Measurements from ENCODE around the gene ZIC2.
"Not testable (repeated sequence)": the region's sequence is repeated elsewhere in the genome, so short reads cannot be mapped to it uniquely, and the experiment has no call there.

The ZIC2 gene

DNA sequence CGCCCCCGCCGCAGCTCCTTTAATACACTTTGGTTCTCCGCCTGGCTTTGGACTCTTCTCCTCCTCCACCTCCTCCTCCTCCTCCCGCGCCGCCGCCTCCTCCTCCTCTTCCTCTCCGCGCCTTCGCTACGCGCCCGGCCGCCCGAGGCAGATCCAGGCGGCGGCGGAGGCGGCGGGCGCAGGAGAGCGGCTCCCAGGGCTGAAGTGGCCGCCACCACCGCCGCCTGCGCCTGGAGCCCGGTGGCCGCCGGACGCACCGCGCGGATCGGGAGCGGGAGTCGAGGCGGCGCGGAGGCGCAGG lies at the start of gene ZIC2:
Gene ZIC2, plus strand, starts transcription at position 50 of the 301 bp plus-strand sequence. CDS start 281 bp downstream, outside the sequence.
- DNase-seq: peak; percentile 62

DNA sequence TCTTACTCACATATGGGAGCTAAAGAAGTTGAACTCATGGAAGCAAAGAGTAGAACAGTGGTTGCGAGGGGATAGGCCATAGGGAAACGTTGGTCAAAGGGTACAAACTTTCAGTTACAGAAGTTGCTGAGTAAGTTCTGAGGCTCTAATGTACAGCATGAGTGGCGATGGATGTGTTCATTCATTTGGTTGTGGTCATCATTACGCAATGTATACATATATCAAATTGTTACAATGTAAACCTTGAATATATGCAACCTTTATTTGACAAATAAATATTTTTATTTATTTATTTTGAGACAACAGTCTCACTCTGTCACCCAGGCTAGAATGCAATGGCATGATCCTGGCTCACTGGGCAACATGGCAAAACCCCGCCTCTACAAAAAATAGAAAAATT lies 48.7 kb upstream of the ZIC2 start:
- no peak for DNase-seq

DNA sequence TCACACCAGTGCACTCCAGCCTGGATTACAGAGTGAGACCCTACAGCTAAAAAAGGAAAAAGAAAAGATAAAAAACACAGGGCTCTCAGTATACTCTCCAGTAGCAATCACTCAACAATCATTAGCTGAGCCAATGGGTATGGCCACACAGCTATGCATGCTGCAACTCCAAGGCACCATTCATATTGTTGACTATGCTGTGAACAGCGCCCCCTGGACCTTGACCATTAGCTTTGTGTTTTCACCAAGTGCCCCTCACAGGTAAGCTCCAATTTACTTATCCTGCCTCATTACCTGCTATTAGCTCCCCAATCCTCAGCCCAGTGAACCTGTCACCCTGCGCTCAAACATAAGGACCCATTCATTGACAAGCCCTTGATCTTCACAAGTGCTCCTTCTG lies 45.8 kb upstream of the ZIC2 start:
- peak; percentile 23 for DNase-seq

DNA sequence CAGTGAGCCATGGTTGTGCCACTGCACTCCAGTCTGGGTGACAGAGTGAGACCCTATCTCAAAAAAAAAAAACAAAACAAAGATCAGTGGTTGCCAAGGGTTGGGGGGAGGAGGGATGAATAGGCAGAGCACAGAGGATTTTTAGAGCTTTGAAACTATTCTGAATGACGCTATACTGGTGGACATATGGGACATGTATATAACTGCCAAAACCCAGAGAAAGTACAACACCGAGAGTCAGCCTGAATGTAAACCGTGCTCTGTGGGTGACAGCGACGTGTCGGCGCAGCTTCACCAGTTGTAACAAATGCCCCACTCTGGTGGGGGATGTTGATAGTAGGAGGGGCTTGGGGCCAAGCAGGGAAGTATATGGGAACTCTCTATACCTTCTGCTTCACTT lies 42.9 kb upstream of the ZIC2 start:
- DNase-seq: no peak

DNA sequence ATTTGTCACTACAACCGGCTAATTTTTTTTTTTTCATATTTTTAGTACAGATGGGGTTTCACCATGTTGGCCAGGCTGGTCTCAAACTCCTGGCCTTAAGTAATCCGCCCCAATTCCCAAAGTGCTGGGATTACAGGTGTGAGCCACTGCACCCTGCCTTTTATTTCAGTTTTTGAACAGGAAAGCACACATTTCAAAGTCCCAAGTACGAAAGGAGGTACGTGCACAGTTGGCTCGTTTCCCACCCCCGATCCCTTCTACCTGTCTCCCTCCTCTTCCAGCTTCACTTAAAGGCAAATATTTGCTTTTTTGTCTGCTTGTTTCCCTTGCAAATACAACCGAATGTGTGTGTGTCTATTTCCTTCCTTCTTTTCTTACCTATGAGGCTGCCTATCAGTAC lies 40.5 kb upstream of the ZIC2 start:
- DNase-seq: no peak

DNA sequence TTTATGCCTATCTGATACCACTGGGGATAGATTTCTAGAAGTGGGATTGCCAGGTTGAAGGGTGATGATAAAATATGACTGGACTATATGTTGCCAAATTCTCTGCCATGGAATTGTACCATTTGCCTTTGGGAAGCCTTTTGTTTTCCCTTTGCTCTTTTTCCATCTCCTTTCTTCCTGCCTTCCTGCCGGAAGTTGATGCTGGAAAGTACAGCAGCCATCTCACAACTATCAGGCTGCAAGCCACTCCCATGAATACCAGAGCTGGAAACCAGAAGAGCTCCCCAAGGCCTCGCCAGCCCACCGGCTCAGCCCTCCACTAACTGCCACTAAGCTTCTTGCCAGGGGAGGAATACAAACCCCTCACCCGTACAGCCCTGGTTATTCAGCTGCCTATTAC lies 39.7 kb upstream of the ZIC2 start:
- no peak for DNase-seq

DNA sequence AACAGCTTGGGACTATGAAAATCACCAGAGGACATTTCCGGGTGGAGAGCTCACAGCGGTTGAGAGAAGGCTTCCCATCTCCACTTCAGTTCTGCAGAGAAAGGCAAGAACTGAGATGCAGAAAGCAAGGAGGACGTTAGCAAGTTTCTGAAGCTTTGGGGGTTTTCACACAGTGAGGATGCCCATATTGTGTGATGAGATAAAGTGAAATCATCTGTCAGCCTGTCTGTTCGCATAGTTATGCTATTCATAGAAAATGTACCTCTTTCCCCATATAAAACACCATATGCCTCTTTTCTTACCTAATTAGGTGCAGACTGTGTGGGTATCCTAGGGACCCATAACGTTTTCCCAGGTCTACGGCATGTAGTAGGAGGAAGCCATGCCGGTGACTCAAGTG lies 37.5 kb upstream of the ZIC2 start:
- no peak for DNase-seq

DNA sequence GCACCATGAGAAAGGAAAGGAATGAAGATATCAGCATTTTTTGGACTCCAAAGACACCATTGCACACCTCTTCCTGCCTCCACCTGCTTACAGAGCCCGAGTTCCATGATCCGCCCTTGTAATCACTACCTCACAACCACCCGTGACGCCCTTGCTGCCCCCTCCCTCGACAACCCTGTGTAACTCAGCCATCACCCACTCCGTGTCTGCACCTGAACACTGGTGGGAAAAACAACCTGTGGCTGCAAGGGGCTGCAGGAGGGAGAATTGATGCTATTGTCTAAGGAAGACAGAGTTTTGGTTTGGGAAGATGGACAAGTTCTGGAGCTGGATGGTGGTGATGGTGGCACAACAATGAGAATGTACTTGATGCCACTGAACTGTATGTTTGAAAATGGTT lies 37.0 kb upstream of the ZIC2 start:
- no peak for DNase-seq

DNA sequence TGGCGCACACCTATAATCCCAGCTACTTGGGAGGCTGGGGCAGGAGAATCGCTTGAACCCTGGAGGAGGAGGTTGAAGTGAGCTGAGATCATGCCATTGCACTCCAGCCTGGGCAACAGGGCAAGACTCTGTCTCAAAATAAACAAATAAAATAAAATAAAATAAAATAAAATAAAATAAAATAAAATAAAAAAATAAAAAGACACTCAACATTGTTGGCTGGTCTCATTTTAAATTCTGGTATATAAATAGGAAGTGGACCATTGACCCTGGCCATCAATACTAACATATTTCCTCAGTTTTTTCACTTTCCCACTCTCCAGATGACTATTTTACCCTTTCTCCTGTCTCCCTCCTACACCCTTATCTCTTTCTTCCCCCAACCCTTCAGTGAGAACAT lies 36.1 kb upstream of the ZIC2 start:
- DNase-seq: not testable (repeated sequence)

DNA sequence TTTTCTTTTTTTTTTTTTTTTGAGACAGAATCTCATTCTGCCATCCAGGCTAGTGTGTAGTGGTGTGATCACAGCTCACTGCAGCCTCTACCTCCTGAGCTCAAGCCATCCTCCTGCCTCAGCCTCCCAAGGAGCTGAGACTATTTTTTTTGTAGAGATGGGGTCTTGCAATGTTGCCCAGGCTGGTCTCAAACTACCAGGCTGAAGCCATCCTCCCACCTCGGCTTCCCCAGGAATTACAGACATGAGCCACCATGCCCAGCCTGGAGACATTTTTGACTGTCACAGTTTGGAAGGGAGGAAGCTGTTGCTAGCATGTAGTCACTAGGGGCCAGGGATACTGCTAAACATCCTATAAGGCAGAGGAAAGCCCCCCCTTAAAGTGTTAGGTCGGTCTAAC lies 33.9 kb upstream of the ZIC2 start:
- no peak for DNase-seq

DNA sequence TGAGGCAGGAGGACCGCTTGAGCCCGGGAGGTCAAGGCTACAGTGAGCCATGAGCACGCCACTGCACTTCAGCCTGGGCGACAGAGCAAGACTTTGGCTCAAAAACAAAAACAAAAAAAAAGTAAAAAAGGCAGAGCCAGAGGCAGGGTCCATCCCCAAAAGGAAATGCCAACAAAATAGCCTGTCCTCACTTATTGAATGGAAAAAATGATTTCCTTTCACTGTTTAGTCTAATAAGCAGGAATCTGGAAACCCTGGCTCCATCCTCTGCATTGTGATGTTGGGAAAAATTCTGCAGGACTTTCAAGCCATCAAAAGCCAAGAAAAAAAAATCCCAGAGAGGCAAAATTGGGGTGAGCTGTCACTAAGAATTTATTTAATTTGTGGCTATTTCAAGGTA lies 33.2 kb upstream of the ZIC2 start:
- DNase-seq: no peak

DNA sequence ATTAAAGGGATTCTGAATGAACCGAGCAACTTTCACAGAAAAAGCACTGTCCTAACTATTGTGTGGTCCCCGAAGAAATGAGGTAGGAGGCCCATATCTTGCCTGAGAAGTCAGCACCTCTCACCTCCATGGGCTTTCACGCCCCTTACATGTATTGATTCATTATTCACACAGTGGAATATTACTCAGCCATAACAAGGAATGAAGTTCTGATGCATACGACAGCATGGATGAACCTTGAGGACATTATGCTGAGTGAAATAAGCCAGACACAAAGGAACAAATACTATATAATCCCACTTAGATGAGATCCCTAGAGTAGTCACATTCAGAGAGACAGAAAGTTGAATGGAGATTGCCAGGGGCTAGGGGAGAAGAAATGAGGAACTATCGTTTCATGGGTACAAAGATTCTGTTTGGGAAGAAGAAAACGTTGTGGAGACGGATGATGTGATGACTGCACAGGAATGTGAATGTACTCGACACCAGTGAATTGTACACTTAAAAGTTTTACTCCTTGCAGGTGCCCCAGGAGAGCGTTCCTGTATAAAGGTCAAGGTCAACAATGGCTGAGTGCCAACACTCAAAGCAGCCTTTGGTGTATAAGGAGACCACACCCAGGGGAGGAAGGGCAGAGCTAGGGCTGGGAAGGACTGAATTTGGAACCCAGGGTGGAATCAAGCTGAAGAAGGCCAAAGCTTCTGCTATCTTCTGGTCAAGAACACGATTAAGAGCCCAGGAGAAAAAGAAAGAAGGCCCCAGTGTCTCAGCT lies 32.5 kb upstream of the ZIC2 start:
- DNase-seq: no peak

DNA sequence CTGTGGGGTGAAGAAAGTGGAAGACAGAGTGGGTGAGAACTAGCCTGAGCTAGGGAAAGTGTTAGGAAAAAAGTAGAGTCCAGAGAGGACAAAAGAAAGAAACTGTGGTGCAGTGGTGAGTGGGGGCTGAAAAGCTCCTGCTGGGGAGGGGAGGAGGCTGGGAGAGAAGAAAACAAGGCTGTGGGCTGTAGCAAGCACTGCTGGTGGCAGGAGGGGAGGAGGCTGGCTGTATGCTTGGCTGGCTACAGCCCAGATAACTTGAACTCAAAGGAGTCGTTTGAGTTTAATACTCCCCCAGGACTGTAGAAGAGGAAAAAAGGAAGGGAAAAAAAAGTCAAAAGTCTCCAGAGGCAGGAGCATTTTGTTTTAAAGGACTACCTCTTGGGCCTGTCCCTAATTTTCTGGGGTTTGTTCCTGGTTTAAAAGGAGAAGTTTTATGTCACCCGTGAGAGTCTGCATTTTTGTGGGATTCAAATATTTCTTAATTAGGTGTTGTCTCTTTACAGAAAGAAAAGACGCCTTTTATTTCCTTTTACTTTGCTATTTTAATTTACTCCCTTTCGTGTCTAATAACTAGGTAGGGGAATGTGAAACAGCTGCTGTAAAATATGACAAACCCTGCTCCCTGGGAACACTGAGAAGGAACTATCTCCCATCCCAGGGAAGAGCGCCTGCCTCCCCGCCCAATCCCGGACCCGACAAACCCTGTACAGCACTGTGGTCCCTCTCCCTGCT lies 31.7 kb upstream of the ZIC2 start:
- no peak for DNase-seq

DNA sequence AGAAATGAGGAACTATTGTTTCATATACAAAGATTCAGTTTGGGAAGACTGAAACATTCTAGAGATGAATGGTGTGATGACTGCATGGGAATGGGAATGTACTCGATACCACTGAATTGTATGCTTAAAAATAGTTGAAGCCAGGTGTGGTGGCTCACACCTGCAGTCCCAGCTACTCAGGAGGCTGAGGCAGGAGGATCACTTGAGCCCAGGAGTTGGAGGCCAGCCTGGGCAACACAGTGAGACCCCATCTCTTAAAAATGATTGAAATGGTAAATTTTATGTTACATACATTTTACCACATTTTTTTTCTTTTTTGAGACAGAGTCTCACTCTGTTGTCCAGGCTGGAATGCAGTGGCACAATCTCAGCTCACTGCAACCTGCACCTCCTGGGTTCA lies 29.9 kb upstream of the ZIC2 start:
- not testable (repeated sequence) for DNase-seq

DNA sequence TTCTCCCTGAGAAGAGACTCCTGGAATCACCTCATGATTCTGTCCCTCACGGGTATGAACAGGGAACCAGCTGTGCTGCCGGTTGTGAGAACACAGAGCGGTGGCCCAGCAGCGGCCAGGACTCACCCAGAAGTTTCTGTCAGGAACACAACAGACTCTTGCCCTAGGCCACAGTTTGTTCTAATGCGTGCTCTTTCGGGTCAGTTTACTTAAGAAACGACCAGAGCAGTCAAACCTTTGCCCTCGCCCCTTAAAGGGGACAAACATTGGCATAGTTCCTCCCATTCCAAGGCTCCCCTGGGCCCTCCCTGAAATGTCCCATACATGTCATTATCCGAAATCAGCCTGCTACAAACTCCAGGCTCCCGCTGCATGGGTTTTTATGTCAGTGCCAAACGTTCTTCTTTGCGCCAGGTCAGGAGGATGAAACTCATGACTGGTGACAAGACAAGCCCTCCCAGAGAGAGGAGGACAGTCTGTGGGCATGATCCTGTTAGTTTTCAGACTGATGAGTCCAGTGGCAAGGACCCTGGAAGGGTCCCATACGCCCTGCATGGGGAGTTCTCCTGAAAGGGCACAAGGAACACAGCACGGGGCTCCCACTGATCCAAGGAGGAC lies 28.3 kb upstream of the ZIC2 start:
- no peak for DNase-seq

DNA sequence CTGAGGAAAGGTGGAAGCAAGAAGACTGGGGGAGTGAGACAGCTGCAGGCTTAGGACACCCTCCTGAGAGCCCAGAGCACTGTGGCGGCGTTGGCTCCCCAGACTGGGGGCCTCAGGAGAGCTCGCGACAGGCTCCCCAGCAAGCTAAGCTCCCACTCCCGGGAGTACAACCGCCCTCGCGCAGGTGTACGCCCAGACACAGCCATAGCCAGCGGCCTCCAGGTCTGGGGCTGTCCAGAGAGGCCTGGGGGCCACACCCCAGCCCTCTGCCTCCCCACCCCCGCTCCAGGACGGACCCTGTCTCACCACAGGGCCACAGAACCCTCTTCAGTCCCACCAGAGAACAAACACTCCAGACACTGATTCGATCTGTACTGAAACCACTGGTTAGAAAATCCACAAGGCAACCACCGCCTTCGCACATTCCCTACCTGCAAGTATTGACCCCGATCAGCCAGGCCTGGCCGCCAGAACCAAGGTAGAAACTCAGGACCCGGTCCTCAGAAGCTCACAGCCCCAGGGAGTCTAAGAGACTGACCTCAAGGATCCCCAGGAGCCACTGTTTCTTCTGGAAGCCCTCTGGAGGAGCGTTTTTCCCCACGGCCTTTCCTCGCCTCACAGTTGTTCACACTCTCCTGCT lies 26.4 kb upstream of the ZIC2 start:
- no peak for DNase-seq

DNA sequence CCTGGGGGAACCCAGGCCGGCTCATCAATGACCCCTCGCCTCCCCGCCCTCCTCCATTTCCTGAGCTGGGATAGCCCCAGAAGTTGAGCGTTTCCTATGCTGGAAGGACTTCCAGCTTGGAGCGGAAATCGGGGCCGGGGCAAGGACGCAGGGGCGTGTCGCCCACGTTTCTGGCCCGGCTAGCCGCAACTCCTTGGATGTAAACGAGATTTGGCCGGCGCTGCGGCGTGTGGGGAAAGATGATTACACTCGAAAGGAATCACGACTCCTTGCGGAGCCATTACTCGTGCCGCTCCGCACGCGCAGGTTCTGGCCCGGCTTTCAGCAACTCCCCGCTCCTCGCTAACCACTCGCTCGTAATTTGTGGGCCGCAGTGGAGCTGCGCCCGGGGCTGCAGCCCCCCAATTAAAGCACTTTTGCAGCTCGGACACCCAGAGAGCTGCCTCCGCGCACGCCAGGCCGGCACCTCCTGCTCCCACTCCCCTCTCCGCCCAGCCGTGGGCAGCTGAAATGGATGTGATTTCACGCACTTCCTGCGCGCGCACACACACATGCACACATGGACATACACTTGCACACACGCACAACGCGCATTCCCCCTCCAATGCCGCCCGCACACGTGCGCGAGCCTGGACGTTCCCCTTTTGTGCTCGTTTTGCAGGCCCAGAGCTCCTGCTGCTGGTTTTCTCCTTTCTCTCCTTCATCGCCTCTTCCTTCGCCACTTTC lies 25.7 kb upstream of the ZIC2 start:
- DNase-seq: peak; percentile 56

DNA sequence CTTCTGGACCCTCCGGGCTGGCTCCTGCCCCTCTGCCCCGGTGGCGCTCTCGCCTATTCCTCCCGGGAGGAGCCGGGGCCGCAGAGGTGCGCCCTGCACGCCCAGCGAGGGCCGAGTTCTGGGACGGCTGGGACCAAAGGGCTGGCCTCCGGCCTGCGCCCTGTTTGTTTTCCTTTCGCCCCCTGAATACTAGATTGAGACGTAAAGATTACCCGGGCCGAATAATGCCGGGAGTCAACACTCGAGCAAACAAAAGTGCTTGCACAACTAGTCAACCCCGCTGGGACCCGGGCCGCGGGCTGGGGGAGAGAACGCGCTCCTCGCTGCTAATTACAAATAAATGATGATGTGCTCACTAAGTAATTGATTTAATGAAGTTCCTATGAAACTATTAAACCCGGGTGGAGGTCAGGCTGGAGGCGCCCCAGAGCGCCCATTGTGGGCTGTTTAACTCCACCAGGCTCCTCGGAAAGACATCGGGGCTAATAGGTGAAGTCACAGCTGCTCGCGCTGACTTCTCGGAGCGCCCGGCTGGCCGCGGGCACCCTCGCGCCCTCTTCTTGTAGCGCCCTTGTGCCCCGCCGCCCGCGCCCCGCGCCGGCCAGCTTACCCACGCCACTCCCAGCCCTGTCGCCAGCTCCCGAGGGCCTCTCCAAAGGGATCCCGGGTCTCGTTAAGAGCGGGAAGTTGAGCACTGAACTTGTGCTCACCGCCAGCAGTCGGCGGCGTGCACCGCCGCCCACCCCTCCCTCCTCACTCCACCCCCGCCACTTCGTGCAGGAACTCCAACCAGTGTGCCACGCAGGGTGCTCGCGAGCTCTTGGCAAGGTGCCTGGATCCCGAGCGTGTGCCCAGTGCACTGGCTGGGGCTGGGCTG lies 24.9 kb upstream of the ZIC2 start:
- DNase-seq: no peak

DNA sequence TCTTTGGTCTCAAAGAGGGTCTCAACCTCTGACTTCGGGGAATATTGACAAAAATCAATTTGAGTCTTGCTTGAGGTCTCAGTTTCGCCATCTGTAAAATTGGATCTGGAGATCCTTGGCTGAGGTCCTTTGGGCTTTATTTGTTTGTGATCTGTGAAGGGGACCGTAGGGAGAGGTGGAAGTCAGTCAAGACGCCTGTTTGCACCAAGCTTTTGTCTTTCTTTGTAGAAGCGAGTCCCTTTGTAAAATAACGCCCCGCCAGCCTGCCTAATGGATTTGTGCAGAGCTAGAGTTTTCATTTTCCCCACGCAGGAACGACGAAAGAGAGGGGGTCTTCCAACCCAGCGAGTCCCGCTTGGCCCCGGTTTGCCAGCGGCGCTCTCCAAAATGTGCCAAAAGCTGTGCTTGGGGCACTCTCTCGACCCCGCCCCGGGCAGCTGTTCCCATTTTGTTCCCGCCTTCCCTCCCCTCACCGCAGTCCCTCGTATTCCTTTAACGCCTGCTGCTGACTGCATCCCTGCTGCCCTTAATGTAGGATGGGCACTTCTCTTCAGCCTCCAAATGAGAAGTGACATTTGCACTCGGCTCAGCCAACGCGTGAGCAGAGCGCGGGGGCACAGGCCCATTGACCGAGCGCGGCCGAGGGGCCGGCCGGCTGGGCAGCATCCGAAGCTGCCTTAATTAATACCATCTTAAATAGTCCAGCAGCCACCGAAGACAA lies 23.0 kb upstream of the ZIC2 start:
- no peak for DNase-seq

DNA sequence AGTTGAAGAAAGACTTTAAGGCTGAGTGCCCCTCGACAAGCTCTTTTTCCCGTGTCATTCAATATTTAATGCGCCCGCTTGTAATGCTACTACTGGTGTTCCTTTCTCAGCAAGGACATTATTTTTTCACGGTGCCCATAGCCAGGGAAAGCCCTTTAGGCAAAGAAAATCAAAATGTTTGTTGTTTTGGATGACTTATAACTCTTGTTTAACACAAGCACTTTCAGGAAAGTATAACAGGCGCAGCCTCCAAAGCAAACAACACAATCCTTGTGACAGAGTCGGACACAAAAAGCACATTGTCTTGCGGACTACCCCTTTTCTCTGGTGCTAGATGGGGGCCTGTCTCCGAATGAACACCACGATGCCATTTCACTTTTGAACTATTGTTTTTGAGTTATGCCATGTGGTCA lies 22.5 kb upstream of the ZIC2 start:
- no peak for DNase-seq

DNA sequence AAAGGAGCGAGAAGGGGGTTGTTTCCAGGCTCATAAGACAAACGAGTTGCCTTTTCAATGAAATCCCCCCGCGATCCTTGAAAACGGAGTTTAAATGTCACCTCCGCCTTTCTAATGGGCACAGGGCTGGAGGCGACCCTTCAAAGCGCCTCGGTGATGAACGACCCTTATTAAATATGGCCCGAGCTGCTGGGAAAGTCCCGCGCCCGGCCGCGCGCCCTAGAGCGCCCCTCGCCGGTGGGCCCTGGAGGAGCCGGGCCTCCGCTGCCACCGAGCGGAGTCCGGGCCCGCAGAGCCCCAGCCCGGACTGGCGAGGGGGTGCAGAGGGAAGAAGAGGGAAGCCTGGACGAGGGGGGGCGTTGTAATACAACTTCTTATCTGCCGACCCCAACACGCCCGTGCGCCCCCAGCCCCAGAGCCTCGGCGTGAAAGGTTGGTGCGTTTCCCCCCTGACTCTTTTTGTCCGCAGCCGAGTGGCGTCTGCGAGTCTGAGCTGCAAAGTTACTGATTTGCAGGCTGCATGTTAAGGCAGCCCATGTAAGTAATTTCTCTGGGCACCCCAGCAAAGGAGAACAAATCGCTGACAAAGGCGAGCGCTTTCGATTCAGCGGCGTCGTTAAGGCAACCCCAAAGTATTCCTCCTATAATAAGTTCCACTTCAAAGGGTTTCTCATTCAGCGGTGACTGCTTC lies 21.9 kb upstream of the ZIC2 start:
- no peak for DNase-seq
